Measurements from ENCODE around the gene VPS29.
"Not testable (repeated sequence)": the region's sequence is repeated elsewhere in the genome, so short reads cannot be mapped to it uniquely, and the experiment has no call there.

VPS29 gene

GRCh38 chr12:110498984-110499706 lies 2.8 kb downstream of the VPS29 start:
- peaks cover 43% of the 10 kb centered on the region for H3K36me3 ChIP-seq (ENCODE audit: insufficient read depth, insufficient read length, low read length)
- no peak for DNase-seq (ENCODE audit: low read depth, low spot score)
- no peak overlapping the region for H3K4me3 ChIP-seq (ENCODE audit: insufficient read length, low read depth)
- no peaks in the 10 kb centered on the region for H3K27me3 ChIP-seq (ENCODE audit: insufficient read depth, insufficient read length)
- H3K4me1 ChIP-seq (ENCODE audit: insufficient read depth, insufficient read length) = no peaks in the 10 kb centered on the region
- H3K9ac ChIP-seq (ENCODE audit: insufficient read length, low read depth) = no peak overlapping the region
- H3K9me3 ChIP-seq (ENCODE audit: insufficient read depth, low read length) = peaks cover 9% of the 10 kb centered on the region; the same call in 1 of the 2 replicates
- no peak for TF ChIP-seq YY1 (IDR thresholded peaks at IDR 0.05; ENCODE audit: insufficient read depth, insufficient read length)
- no peak for TF ChIP-seq ZNF274 (IDR thresholded peaks at IDR 0.05; ENCODE audit: low read depth, low read length)
- no peak for TF ChIP-seq SUZ12 (IDR thresholded peaks at IDR 0.05; ENCODE audit: extremely low read depth, insufficient read depth, insufficient read length)

DNA sequence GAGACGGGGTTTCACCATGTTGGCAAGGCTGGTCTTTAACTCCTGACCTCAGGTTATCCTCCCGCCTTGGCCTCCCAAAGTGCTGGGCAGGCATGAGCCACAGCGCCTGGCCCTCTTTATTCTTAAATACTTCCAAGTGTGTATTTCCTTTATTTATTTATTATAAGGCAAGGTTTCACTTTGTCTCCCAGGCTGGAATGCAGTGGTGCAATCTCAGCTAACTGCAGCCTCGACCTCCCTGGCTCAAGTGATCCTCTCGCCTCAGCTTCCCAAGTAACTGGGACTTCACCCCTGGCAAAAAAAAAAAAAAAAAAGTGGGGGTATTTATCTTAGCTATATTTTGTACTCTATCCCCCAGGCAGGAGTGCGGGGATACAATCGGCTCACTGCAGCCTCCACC lies 26.5 kb downstream of the VPS29 start:
- H3K36me3 ChIP-seq (ENCODE audit: insufficient read depth, insufficient read length, low read length) = peaks cover 51% of the 10 kb centered on the region
- no peaks in the 10 kb centered on the region for H3K4me1 ChIP-seq (ENCODE audit: insufficient read depth, insufficient read length)
- no peak overlapping the region for H3K9ac ChIP-seq (ENCODE audit: insufficient read length, low read depth)
- no peak for DNase-seq (ENCODE audit: low read depth, low spot score)
- TF ChIP-seq ZNF274 (IDR thresholded peaks at IDR 0.05; ENCODE audit: low read depth, low read length) = no peak
- no peak for TF ChIP-seq YY1 (IDR thresholded peaks at IDR 0.05; ENCODE audit: insufficient read depth, insufficient read length)
- no peak for TF ChIP-seq SUZ12 (IDR thresholded peaks at IDR 0.05; ENCODE audit: extremely low read depth, insufficient read depth, insufficient read length)
- no peaks in the 10 kb centered on the region for H3K9me3 ChIP-seq (ENCODE audit: insufficient read depth, low read length)
- H3K4me3 ChIP-seq (ENCODE audit: insufficient read length, low read depth) = no peak overlapping the region
- H3K27me3 ChIP-seq (ENCODE audit: insufficient read depth, insufficient read length) = no peaks in the 10 kb centered on the region

GRCh38 chr12:110468214-110469048 lies 33.5 kb downstream of the VPS29 start, which contains the start of the genes FAM216A and GPN3:
FAM216A (plus strand) TSS chr12:110468845; CDS start chr12:110468876, 31 bp downstream.
GPN3 (minus strand) TSS chr12:110468257; CDS start chr12:110468203, 54 bp downstream.
- no peaks in the 10 kb centered on the region for H3K27me3 ChIP-seq (ENCODE audit: insufficient read depth, insufficient read length)
- peaks cover 33% of the 10 kb centered on the region for H3K36me3 ChIP-seq (ENCODE audit: insufficient read depth, insufficient read length, low read length)
- peak; percentile 5 for TF ChIP-seq YY1 (IDR thresholded peaks at IDR 0.05; ENCODE audit: insufficient read depth, insufficient read length)
- no peak for TF ChIP-seq ZNF274 (IDR thresholded peaks at IDR 0.05; ENCODE audit: low read depth, low read length)
- H3K4me1 ChIP-seq (ENCODE audit: insufficient read depth, insufficient read length) = peaks cover 2% of the 10 kb centered on the region
- DNase-seq (ENCODE audit: low read depth, low spot score) = peak; percentile 97
- H3K9me3 ChIP-seq (ENCODE audit: insufficient read depth, low read length) = no peaks in the 10 kb centered on the region
- H3K9ac ChIP-seq (ENCODE audit: insufficient read length, low read depth) = peak within 1 kb of the TSS; percentile 99
- H3K4me3 ChIP-seq (ENCODE audit: insufficient read length, low read depth) = peak within 1 kb of the TSS; percentile 97

- peaks cover 36% of the 10 kb centered on the region for H3K36me3 ChIP-seq (ENCODE audit: insufficient read depth, insufficient read length, low read length)
- H3K9me3 ChIP-seq (ENCODE audit: insufficient read depth, low read length) = no peaks in the 10 kb centered on the region
- peak overlapping the region; percentile 97 for H3K4me3 ChIP-seq (ENCODE audit: insufficient read length, low read depth)
- H3K27me3 ChIP-seq (ENCODE audit: insufficient read depth, insufficient read length) = no peaks in the 10 kb centered on the region
- H3K9ac ChIP-seq (ENCODE audit: insufficient read length, low read depth) = peak overlapping the region; percentile 99
- H3K4me1 ChIP-seq (ENCODE audit: insufficient read depth, insufficient read length) = peaks cover 2% of the 10 kb centered on the region
- DNase-seq (ENCODE audit: low read depth, low spot score) = no peak
- peak; percentile 9 for TF ChIP-seq YY1 (IDR thresholded peaks at IDR 0.05; ENCODE audit: insufficient read depth, insufficient read length)
- no peak for TF ChIP-seq ZNF274 (IDR thresholded peaks at IDR 0.05; ENCODE audit: low read depth, low read length)
- no peak for TF ChIP-seq SUZ12 (IDR thresholded peaks at IDR 0.05; ENCODE audit: extremely low read depth, insufficient read depth, insufficient read length)
These were observed 34.1 kb downstream of the VPS29 start for GRCh38 chr12:110467847-110468213.

- peak overlapping the region; percentile 58 for H3K9ac ChIP-seq (ENCODE audit: insufficient read length, low read depth)
- no peak for DNase-seq (ENCODE audit: low read depth, low spot score)
These were observed 35.1 kb downstream of the VPS29 start for GRCh38 chr12:110466791-110467190.

GRCh38 chr12:110465765-110466164 lies 36.1 kb downstream of the VPS29 start:
- H3K9ac ChIP-seq (ENCODE audit: insufficient read length, low read depth); H3K27me3 ChIP-seq (ENCODE audit: insufficient read depth, insufficient read length); H3K4me3 ChIP-seq (ENCODE audit: insufficient read length, low read depth); H3K9me3 ChIP-seq (ENCODE audit: insufficient read depth, low read length); DNase-seq (ENCODE audit: low read depth, low spot score); H3K4me1 ChIP-seq (ENCODE audit: insufficient read depth, insufficient read length): not testable (repeated sequence)
- H3K36me3 ChIP-seq (ENCODE audit: insufficient read depth, insufficient read length, low read length) = peaks cover 41% of the 10 kb centered on the region

More at GRCh38 chr12:110466791-110467190, 35.1 kb downstream of the VPS29 start:
- H3K4me1 ChIP-seq (ENCODE audit: insufficient read depth, insufficient read length) = peaks cover 2% of the 10 kb centered on the region
- H3K4me3 ChIP-seq (ENCODE audit: insufficient read length, low read depth) = peak overlapping the region; percentile 5
- no peaks in the 10 kb centered on the region for H3K9me3 ChIP-seq (ENCODE audit: insufficient read depth, low read length)
- no peaks in the 10 kb centered on the region for H3K27me3 ChIP-seq (ENCODE audit: insufficient read depth, insufficient read length)
- peaks cover 37% of the 10 kb centered on the region for H3K36me3 ChIP-seq (ENCODE audit: insufficient read depth, insufficient read length, low read length)
- no peak for TF ChIP-seq ZNF274 (IDR thresholded peaks at IDR 0.05; ENCODE audit: low read depth, low read length)
- no peak for TF ChIP-seq YY1 (IDR thresholded peaks at IDR 0.05; ENCODE audit: insufficient read depth, insufficient read length)
- no peak for TF ChIP-seq SUZ12 (IDR thresholded peaks at IDR 0.05; ENCODE audit: extremely low read depth, insufficient read depth, insufficient read length)

- Histone ChIP-seq H3K9ac (ENCODE audit: insufficient read length, low read depth) (no peak overlapping the region), H3K27me3 (ENCODE audit: insufficient read depth, insufficient read length) (no peaks in the 10 kb centered on the region), H3K36me3 (ENCODE audit: insufficient read depth, insufficient read length, low read length) (peaks cover 43% of the 10 kb centered on the region), H3K4me3 (ENCODE audit: insufficient read length, low read depth) (no peak overlapping the region), H3K4me1 (ENCODE audit: insufficient read depth, insufficient read length) (peaks cover 2% of the 10 kb centered on the region), H3K9me3 (ENCODE audit: insufficient read depth, low read length) (no peaks in the 10 kb centered on the region)
- TF ChIP-seq YY1 (IDR thresholded peaks at IDR 0.05; ENCODE audit: insufficient read depth, insufficient read length) (no peak), SUZ12 (IDR thresholded peaks at IDR 0.05; ENCODE audit: extremely low read depth, insufficient read depth, insufficient read length) (no peak), ZNF274 (IDR thresholded peaks at IDR 0.05; ENCODE audit: low read depth, low read length) (no peak)
- no peak for DNase-seq (ENCODE audit: low read depth, low spot score)
These were observed 36.9 kb downstream of the VPS29 start for GRCh38 chr12:110465024-110465423.

DNA sequence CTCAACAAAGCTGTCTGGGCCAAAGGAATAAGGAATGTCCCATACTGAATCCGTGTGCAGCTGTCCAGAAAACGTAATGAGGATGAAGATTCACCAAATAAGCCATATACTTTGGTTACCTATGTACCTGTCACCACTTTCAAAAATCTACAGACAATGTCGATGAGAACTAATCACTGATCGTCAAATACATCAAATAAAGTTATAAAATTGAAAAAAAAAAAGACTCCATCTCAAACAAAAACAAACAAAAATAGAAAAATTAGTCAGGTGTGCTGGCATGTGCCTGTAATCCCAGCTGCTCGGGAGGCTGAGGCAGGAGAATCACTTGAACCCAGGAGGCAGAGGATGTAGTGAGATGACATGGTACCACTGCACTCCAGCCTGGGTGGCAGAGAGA lies 40.7 kb downstream of the VPS29 start:
- DNase-seq (ENCODE audit: low read depth, low spot score); H3K4me1 ChIP-seq (ENCODE audit: insufficient read depth, insufficient read length); H3K9me3 ChIP-seq (ENCODE audit: insufficient read depth, low read length); H3K9ac ChIP-seq (ENCODE audit: insufficient read length, low read depth); H3K27me3 ChIP-seq (ENCODE audit: insufficient read depth, insufficient read length); H3K4me3 ChIP-seq (ENCODE audit: insufficient read length, low read depth): not testable (repeated sequence)
- H3K36me3 ChIP-seq (ENCODE audit: insufficient read depth, insufficient read length, low read length) = peaks cover 70% of the 10 kb centered on the region

Data from NT2/D1 (cell line).